Liver (tissue), 2 donors: Measurements from ENCODE around the gene RARG.

Source experiments
- CTCF ChIP-seq: fragments of 150-350 bp; IDR thresholded peaks from 2 replicates; pipeline ENCODE4 v1.5.1; 2017; ENCODE audit warnings: improper control_type of control experiment, low read depth, low read length; ENCODE audit not compliant: missing input control
- YY1 ChIP-seq: IDR thresholded peaks from 2 replicates; pipeline ENCODE4 v1.6.1; 2016; ENCODE audit warnings: antibody characterized with exemption, mild to moderate bottlenecking
- donor health status: healthy.

- TF ChIP-seq CTCF, result no peak
- TF ChIP-seq YY1, result no peak
Measured at GRCh38 chr12:53218551-53219291, 13.3 kb downstream of the RARG start.
